Measurements from ENCODE around the gene OR10H5.

DNA sequence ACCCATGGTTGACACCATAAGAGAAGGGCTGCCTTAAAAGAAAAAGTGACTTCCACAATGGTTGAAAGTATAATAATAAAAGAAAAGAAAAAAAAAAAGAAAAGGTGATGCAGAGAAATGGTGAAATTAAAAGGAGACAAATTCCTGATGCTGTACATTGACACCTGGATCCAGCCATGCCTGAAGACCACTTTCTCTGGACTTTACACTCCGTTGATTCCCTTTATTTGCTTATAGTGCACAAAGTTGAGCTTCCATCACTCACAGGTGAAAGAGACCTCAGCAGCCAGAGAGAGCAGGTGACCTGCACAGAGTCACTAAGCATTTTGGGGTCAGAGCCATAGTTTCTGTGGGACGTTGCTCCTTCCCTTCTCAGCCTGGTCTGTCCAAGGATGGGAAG is 12.2 kb upstream of the OR10H5 start:
- TF ChIP-seq, protein P1, sequence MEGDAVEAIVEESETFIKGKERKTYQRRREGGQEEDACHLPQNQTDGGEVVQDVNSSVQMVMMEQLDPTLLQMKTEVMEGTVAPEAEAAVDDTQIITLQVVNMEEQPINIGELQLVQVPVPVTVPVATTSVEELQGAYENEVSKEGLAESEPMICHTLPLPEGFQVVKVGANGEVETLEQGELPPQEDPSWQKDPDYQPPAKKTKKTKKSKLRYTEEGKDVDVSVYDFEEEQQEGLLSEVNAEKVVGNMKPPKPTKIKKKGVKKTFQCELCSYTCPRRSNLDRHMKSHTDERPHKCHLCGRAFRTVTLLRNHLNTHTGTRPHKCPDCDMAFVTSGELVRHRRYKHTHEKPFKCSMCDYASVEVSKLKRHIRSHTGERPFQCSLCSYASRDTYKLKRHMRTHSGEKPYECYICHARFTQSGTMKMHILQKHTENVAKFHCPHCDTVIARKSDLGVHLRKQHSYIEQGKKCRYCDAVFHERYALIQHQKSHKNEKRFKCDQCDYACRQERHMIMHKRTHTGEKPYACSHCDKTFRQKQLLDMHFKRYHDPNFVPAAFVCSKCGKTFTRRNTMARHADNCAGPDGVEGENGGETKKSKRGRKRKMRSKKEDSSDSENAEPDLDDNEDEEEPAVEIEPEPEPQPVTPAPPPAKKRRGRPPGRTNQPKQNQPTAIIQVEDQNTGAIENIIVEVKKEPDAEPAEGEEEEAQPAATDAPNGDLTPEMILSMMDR (conservative IDR thresholded peaks at IDR 0.05; ENCODE audit: low read depth, low read length): no peak
- TF ChIP-seq EZH2 (IDR thresholded peaks at IDR 0.05; ENCODE audit: borderline replicate concordance, low read depth, low read length, poor library complexity, severe bottlenecking): no peak

Measured in A673 (cell line).